ENCODE results near the gene SLC29A4. TPM values are rescaled to one million over a fixed set of nuclear protein-coding genes. Genes with fewer than 3 reads are reported as not detected.

Gene SLC29A4
- total RNA-seq, 1 experiment from 2014 or later = 24.5 TPM

GRCh38 chr7:5345671-5346070, 62.9 kb downstream of the SLC29A4 start:
- Histone ChIP-seq H3K27me3 (ENCODE audit: insufficient read depth, low read length) (no peaks in the 10 kb centered on the region), H2AFZ (ENCODE audit: low read depth, low read length, poor library complexity, severe bottlenecking) (no peak overlapping the region), H3K36me3 (ENCODE audit: control insufficient read depth in 1 of 2, insufficient read depth in 2 of 2, low read length in 2 of 2) (peaks cover 16 to 20% of the 10 kb centered on the region in 2 experiments; a peak in 3 of 4 replicates), H3K9me3 (ENCODE audit: control insufficient read depth in 1 of 2, insufficient read depth in 1 of 2, low read depth in 1 of 2, low read length in 2 of 2) (no peaks in the 10 kb centered on the region), H3K79me2 (ENCODE audit: insufficient read depth, low read length) (no peaks in the 10 kb centered on the region), H3K4me1 (ENCODE audit: control insufficient read depth in 1 of 2, insufficient read depth in 2 of 2, low read length in 2 of 2) (no peaks in the 10 kb centered on the region), H4K20me1 (ENCODE audit: insufficient read depth) (no peaks in the 10 kb centered on the region), H3K27ac (ENCODE audit: low read depth, low read length) (no peak overlapping the region), H3K9ac (ENCODE audit: low read length) (no peak overlapping the region), H3K4me3 (replicated peaks in 1 of 2; ENCODE audit: low read depth in 1 of 2, low read length in 2 of 2) (no peak overlapping the region), H3K4me2 (ENCODE audit: low read length) (no peak overlapping the region), H3K9me2 (ENCODE audit: insufficient read depth) (no peaks in the 10 kb centered on the region)
- TF ChIP-seq CBX3 (IDR thresholded peaks at IDR 0.05; ENCODE audit: low read depth) = no peak
- no peak for TF ChIP-seq MAX (IDR thresholded peaks at IDR 0.05)
- TF ChIP-seq POLR2A (IDR thresholded peaks at IDR 0.05; ENCODE audit: borderline replicate concordance, extremely low read depth, insufficient read depth, insufficient read length) = no peak
- no peak for TF ChIP-seq REST (IDR thresholded peaks at IDR 0.05; ENCODE audit: low read depth)
- intact Hi-C loops (cut with micrococcal nuclease) = no loop called here
- ATAC-seq = no peak
- CTCF ChIA-PET = no interaction called here
- RAD21 ChIA-PET (ENCODE audit: low non-redundant PET in 1 of 2, low total read pairs in 2 of 2, uncharacterized antibody in 2 of 2, unreplicated experiment in 2 of 2) = no interaction called here
- DNase-seq (ENCODE audit: low read depth, low spot score) = no peak
- no TSS peak for BruUV-seq (replicated peaks)
- POLR2A ChIA-PET = no interaction called here
